Prostate gland (tissue), 2 donors: ENCODE data around the gene FUZ. TPM values are rescaled to one million over a fixed set of nuclear protein-coding genes. Genes with fewer than 3 reads are reported as not detected.

Experiments
- DNase-seq: peaks from one replicate; pipeline ENCODE4 v3.0.0-alpha.2; 2019; ENCODE audit warnings: low spot score
- H3K27ac ChIP-seq, 2 donors: fragments of 200-600 bp; sonication (generic); 2 replicates each; pipeline ENCODE4 v1.5.1; 2017 to 2019
- H3K27me3 ChIP-seq: fragments of 200-600 bp; sonication (generic); replicated peaks from 2 replicates; pipeline ENCODE4 v1.5.1; 2019; ENCODE audit not compliant: insufficient read depth
- H3K36me3 ChIP-seq, 2 donors: fragments of 200-600 bp; sonication (generic); 1 replicate in 1 of 2; 2 replicates in 1 of 2; pipeline versions ENCODE4 v1.5.1 to v1.8.1; 2017 to 2019
- H3K4me1 ChIP-seq: fragments of 200-600 bp; sonication (generic); replicated peaks from 2 replicates; pipeline ENCODE4 v1.5.1; 2019
- H3K4me3 ChIP-seq, 2 donors: fragments of 200-600 bp; sonication (generic); 2 replicates each; pipeline ENCODE4 v1.5.1; 2017 to 2019
- H3K9me3 ChIP-seq: fragments of 200-600 bp; sonication (generic); 2 replicates; pipeline ENCODE4 v1.5.1; 2017
- POLR2A ChIP-seq: fragments of 450-650 bp; IDR thresholded peaks from one replicate; pipeline ENCODE4 v1.6.1; 2016; ENCODE audit warnings: antibody characterized with exemption, mild to moderate bottlenecking
- POLR2AphosphoS5 ChIP-seq: sonication (generic); formaldehyde crosslinking; IDR thresholded peaks from one replicate; pipeline ENCODE4 v1.6.1; 2017; ENCODE audit warnings: antibody characterized with exemption
- WGBS: methylation state at CpG from one replicate; pipeline ENCODE4 v1.1.5; 2018; 5-methylcytosine and 5-hydroxymethylcytosine counted together
- intact Hi-C: fragments of 100-400 bp; cut with DNase I; formaldehyde crosslinking; loops from one replicate; pipeline ENCODE4 v1.14.2; 2022
- total RNA-seq, 2 donors: library from RNA; depleted of rRNA; stranded (reverse); fragments of >200 nt; gene quantifications; one replicate each; pipeline ENCODE4 v1.1.0, GENCODE V29; 2016
- TF ChIP-seq, protein P1 (sequence below), 4 experiments: fragments of 200-600 bp in 2 of 4; fragments of 450-650 bp in 2 of 4; sonication (generic) in 2 of 4; IDR thresholded peaks; 1 replicate in 3 of 4; 2 replicates in 1 of 4; pipeline ENCODE4 v1.5.1; 2016 to 2019; ENCODE audit warnings: antibody characterized with exemption in 4 of 4, mild to moderate bottlenecking in 2 of 4, moderate library complexity in 2 of 4

FUZ gene
- total RNA-seq, 2 donors from 2014 or later: 39.2 to 45.4 TPM

DNA sequence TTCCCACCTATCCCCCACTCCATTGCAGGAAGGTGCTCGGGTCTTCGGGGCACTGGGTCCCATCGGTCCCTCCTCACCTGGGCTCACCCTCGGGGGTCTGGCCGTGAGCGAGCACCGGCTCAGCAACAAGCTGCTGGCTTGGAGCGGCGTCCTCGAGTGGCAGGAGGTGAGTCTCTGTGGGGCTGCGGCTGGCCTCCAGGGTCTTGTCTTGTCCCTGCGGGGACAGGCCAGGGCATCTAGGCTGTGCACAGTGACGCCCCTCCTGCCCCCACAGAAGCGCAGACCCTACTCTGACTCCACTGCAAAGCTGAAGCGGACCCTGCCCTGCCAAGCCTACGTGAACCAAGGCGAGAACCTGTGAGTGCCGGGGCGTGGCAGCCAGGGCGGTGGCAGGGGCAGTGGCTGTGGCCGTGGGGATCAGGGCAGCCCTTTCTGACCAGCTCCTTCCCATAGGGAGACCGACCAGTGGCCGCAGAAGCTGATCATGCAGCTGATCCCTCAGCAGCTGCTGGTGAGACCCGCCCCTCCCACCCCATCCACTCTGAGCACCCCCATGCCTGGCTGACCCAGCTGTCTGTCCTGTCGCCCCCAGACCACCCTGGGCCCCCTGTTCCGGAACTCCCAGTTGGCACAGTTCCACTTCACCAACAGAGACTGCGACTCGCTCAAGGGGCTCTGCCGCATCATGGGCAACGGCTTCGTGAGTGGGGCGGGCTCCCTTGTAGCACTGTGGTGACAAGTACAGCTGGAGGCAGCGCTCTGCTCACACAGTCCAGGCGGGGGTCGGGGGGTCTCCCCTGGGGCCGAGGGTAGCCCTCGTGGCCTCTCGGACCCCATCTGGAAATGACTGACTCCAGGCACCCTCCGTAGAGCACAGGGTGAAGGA lies 41.5 kb upstream of the FUZ start:
- no peak for DNase-seq
- Histone ChIP-seq H3K9me3 (no peaks in the 10 kb centered on the region), H3K27ac (peak overlapping the region in 1 of 2 donors; percentile 31), H3K4me3 (no peak overlapping the region), H3K4me1 (no peaks in the 10 kb centered on the region), H3K27me3 (no peaks in the 10 kb centered on the region), H3K36me3 (peaks cover 2 to 32% of the 10 kb centered on the region in 2 donors)
- intact Hi-C loops: loop anchor here (5.0 kb wide), 1 partner anchor 37 kb away; the partner anchor contains the start of gene MED25
- WGBS: 89% methylated on average over 20 of the region's 39 CpGs
- TF ChIP-seq POLR2A: no peak
- TF ChIP-seq, protein P1, sequence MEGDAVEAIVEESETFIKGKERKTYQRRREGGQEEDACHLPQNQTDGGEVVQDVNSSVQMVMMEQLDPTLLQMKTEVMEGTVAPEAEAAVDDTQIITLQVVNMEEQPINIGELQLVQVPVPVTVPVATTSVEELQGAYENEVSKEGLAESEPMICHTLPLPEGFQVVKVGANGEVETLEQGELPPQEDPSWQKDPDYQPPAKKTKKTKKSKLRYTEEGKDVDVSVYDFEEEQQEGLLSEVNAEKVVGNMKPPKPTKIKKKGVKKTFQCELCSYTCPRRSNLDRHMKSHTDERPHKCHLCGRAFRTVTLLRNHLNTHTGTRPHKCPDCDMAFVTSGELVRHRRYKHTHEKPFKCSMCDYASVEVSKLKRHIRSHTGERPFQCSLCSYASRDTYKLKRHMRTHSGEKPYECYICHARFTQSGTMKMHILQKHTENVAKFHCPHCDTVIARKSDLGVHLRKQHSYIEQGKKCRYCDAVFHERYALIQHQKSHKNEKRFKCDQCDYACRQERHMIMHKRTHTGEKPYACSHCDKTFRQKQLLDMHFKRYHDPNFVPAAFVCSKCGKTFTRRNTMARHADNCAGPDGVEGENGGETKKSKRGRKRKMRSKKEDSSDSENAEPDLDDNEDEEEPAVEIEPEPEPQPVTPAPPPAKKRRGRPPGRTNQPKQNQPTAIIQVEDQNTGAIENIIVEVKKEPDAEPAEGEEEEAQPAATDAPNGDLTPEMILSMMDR (IDR thresholded peaks at IDR 0.05): no peak
- no peak for TF ChIP-seq POLR2AphosphoS5

DNA sequence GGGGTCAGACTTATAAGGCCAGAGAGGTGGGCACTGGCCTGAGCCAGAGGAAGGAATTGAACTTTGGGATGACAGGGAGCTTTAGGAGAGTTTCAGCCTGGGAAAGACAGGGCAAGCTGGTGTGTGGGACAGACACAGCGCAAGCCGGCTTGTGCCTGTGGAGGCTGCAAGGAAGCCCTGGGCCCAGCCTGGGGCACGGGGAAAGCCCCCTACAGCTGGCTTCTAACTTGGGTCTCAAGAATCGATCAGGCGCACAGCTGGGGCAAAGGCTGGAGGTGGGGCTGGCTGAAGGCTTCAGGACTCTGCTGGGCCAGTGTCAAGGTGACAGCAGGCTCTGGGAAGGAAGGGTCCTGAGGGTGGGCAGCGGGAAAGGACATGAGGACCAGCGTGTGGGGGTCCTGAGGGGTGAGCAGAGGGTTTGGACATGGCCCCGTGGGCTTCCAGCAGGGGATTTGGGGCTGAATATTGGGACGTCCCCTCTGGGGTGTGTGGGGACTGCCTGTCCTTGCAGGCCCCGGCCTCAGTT lies 40.8 kb upstream of the FUZ start:
- intact Hi-C loops: loop anchor here (5.0 kb wide), 1 partner anchor 37 kb away; the partner anchor contains the start of gene MED25
- 81% methylated on average over 10 of the region's 10 CpGs for WGBS
- TF ChIP-seq POLR2A (no peak), POLR2AphosphoS5 (no peak)
- TF ChIP-seq, protein P1 (IDR thresholded peaks at IDR 0.05): no peak
- Histone ChIP-seq H3K36me3 (peaks cover 2 to 32% of the 10 kb centered on the region in 2 donors), H3K27me3 (no peaks in the 10 kb centered on the region), H3K9me3 (no peaks in the 10 kb centered on the region), H3K4me3 (no peak overlapping the region), H3K4me1 (no peaks in the 10 kb centered on the region), H3K27ac (peak overlapping the region in 1 of 2 donors; percentile 40)
- DNase-seq: no peak

- H3K4me3 ChIP-seq: peak overlapping the region; percentile 62 to 91
- H3K9me3 ChIP-seq: no peaks in the 10 kb centered on the region
- H3K27me3 ChIP-seq: no peaks in the 10 kb centered on the region
- no peaks in the 10 kb centered on the region for H3K4me1 ChIP-seq
- no peak for TF ChIP-seq POLR2A
- TF ChIP-seq, protein P1 (IDR thresholded peaks at IDR 0.05): no peak
- no peak for TF ChIP-seq POLR2AphosphoS5
- intact Hi-C loops: loop anchor here (5.0 kb wide), 1 partner anchor 35 kb away; the partner anchor contains the start of gene MED25
- DNase-seq: no peak
- 48% methylated on average over 14 of the region's 14 CpGs for WGBS
- peak overlapping the region; percentile 99 to 100 for H3K27ac ChIP-seq
- H3K36me3 ChIP-seq: peaks cover 2 to 24% of the 10 kb centered on the region in 2 donors
Observed at GRCh38 chr19:49852631-49853126, 39.6 kb upstream of the FUZ start.

- 2% methylated on average over 54 of the region's 78 CpGs for WGBS
- Histone ChIP-seq H3K27me3 (no peaks in the 10 kb centered on the region), H3K9me3 (no peaks in the 10 kb centered on the region), H3K27ac (peak overlapping the region; percentile 99 to 100), H3K4me1 (no peaks in the 10 kb centered on the region), H3K36me3 (peaks cover 0 to 14% of the 10 kb centered on the region in 2 donors), H3K4me3 (peak overlapping the region; percentile 62 to 91)
- no peak for DNase-seq
- intact Hi-C loops: loop anchor here (5.0 kb wide), 1 partner anchor 34 kb away; the partner anchor contains the start of gene MED25
- no peak for TF ChIP-seq POLR2AphosphoS5
- TF ChIP-seq, protein P1 (IDR thresholded peaks at IDR 0.05): no peak
- no peak for TF ChIP-seq POLR2A
Observed at GRCh38 chr19:49851456-49852259, 38.6 kb upstream of the FUZ start.
